Effector CD8-positive, alpha-beta T cell (primary cell): Measurements from ENCODE around the gene SYNDIG1L.
"Not testable (repeated sequence)": the region's sequence is repeated elsewhere in the genome, so short reads cannot be mapped to it uniquely, and the experiment has no call there.

Source experiments
- DNase-seq: peaks from one replicate; lab custom pipeline; 2025; lab: John Stamatoyannopoulos, UW

Gene SYNDIG1L

GRCh38 chr14:74403619-74404417 lies 22.2 kb downstream of the SYNDIG1L start:
- DNase-seq = no peak

GRCh38 chr14:74402401-74403251 lies 23.4 kb downstream of the SYNDIG1L start:
- DNase-seq = no peak

- peak; percentile 35 for DNase-seq
Observed at GRCh38 chr14:74401504-74402241, 24.3 kb downstream of the SYNDIG1L start.

GRCh38 chr14:74400919-74401503 lies 25.0 kb downstream of the SYNDIG1L start:
- DNase-seq = no peak

- no peak for DNase-seq
Observed at GRCh38 chr14:74400031-74400685, 25.9 kb downstream of the SYNDIG1L start.

GRCh38 chr14:74395094-74395493 lies 30.9 kb downstream of the SYNDIG1L start:
- no peak for DNase-seq

GRCh38 chr14:74394549-74394948 lies 31.5 kb downstream of the SYNDIG1L start:
- no peak for DNase-seq

- DNase-seq = no peak
Observed at GRCh38 chr14:74392616-74393570, 33.1 kb downstream of the SYNDIG1L start.

GRCh38 chr14:74391479-74391878 lies 34.5 kb downstream of the SYNDIG1L start:
- DNase-seq = no peak

- DNase-seq = not testable (repeated sequence)
Observed at GRCh38 chr14:74390505-74390904, 35.5 kb downstream of the SYNDIG1L start.

GRCh38 chr14:74389980-74390379 lies 36.0 kb downstream of the SYNDIG1L start:
- no peak for DNase-seq

GRCh38 chr14:74382231-74382630 lies 43.8 kb downstream of the SYNDIG1L start:
- no peak for DNase-seq

- DNase-seq = not testable (repeated sequence)
Observed at GRCh38 chr14:74381571-74381970, 44.4 kb downstream of the SYNDIG1L start.

- no peak for DNase-seq
Observed at GRCh38 chr14:74380845-74381244, 45.2 kb downstream of the SYNDIG1L start.

GRCh38 chr14:74380172-74380571 lies 45.8 kb downstream of the SYNDIG1L start:
- DNase-seq = no peak

GRCh38 chr14:74377976-74378690 lies 47.9 kb downstream of the SYNDIG1L start:
- DNase-seq = no peak

GRCh38 chr14:74368441-74368840 lies 57.6 kb downstream of the SYNDIG1L start:
- DNase-seq = no peak

GRCh38 chr14:74368026-74368425 lies 58.0 kb downstream of the SYNDIG1L start:
- DNase-seq = no peak

- no peak for DNase-seq
Observed at GRCh38 chr14:74364271-74364880, 61.6 kb downstream of the SYNDIG1L start.
